ENCODE measurements around the gene TRNT1.

GRCh38 chr3:3194861-3195260 lies 68.1 kb downstream of the TRNT1 start:
- TF ChIP-seq, protein P1, sequence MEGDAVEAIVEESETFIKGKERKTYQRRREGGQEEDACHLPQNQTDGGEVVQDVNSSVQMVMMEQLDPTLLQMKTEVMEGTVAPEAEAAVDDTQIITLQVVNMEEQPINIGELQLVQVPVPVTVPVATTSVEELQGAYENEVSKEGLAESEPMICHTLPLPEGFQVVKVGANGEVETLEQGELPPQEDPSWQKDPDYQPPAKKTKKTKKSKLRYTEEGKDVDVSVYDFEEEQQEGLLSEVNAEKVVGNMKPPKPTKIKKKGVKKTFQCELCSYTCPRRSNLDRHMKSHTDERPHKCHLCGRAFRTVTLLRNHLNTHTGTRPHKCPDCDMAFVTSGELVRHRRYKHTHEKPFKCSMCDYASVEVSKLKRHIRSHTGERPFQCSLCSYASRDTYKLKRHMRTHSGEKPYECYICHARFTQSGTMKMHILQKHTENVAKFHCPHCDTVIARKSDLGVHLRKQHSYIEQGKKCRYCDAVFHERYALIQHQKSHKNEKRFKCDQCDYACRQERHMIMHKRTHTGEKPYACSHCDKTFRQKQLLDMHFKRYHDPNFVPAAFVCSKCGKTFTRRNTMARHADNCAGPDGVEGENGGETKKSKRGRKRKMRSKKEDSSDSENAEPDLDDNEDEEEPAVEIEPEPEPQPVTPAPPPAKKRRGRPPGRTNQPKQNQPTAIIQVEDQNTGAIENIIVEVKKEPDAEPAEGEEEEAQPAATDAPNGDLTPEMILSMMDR (IDR thresholded peaks at IDR 0.05; ENCODE audit: insufficient read depth, low read depth, low read length) = no peak
- no peak for TF ChIP-seq EZH2 (IDR thresholded peaks at IDR 0.05; ENCODE audit: insufficient read depth, low read length)

Data from astrocyte (in vitro differentiated cells and primary cell).